GM18505 (cell line): ENCODE data around the gene PNMA1.

Experiments used
- ATAC-seq: cut with Tn5 transposase; IDR thresholded peaks from one replicate; pipeline ENCODE4 v1.9.1; 2021; ENCODE audit not compliant: unreplicated experiment
- POLR2A ChIP-seq: IDR thresholded peaks from 4 replicates; pipeline ENCODE4 v1.6.1; 2011; ENCODE audit warnings: borderline replicate concordance; ENCODE audit not compliant: insufficient read depth, insufficient read length; ENCODE audit errors: extremely low read depth

The PNMA1 gene

GRCh38 chr14:73713803-73714655, at the start of gene PNMA1:
Gene PNMA1, minus strand, starts transcription at chr14:73714384. Its CDS starts 745 bp downstream, at chr14:73713639.
- ATAC-seq: peak; percentile 65
- TF ChIP-seq POLR2A: peak; percentile 69

- no peak for ATAC-seq
- TF ChIP-seq POLR2A: no peak
Measured at GRCh38 chr14:73763396-73763795, 49.2 kb upstream of the PNMA1 start.

- TF ChIP-seq POLR2A: no peak
- ATAC-seq: no peak
Measured at GRCh38 chr14:73762375-73762822, 48.2 kb upstream of the PNMA1 start.

- TF ChIP-seq POLR2A: no peak
- ATAC-seq: no peak
Measured at GRCh38 chr14:73761618-73762355, 47.6 kb upstream of the PNMA1 start.

- TF ChIP-seq POLR2A: no peak
- peak; percentile 1 for ATAC-seq
Measured at GRCh38 chr14:73760598-73761586, 46.7 kb upstream of the PNMA1 start.

GRCh38 chr14:73759714-73760597, 45.8 kb upstream of the PNMA1 start:
- ATAC-seq: peak; percentile 47
- TF ChIP-seq POLR2A: peak; percentile 99

- no peak for TF ChIP-seq POLR2A
- ATAC-seq: no peak
Measured at GRCh38 chr14:73759183-73759713, 45.1 kb upstream of the PNMA1 start.

GRCh38 chr14:73758392-73759182, 44.4 kb upstream of the PNMA1 start:
- no peak for ATAC-seq
- peak; percentile 68 for TF ChIP-seq POLR2A

- TF ChIP-seq POLR2A: no peak
- no peak for ATAC-seq
Measured at GRCh38 chr14:73757876-73758391, 43.8 kb upstream of the PNMA1 start.

GRCh38 chr14:73757381-73757780, 43.2 kb upstream of the PNMA1 start:
- no peak for ATAC-seq
- no peak for TF ChIP-seq POLR2A
